SK-N-MC (cell line): ENCODE results near the gene WDR48.

Experiments used
- EZH2 ChIP-seq: fragments of 200-600 bp; sonication (generic); IDR thresholded peaks from one replicate; pipeline ENCODE4 v1.6.1; 2017; ENCODE audit warnings: antibody characterized with exemption
- POLR2AphosphoS5 ChIP-seq: IDR thresholded peaks from 2 replicates; pipeline ENCODE4 v1.6.1; 2012; ENCODE audit warnings: mild to moderate bottlenecking, low read depth, low read length, borderline replicate concordance

GRCh38 chr3:39028546-39028945 lies 23.3 kb upstream of the WDR48 start:
- TF ChIP-seq EZH2 = no peak
- TF ChIP-seq POLR2AphosphoS5 = no peak
